Activated CD8-positive, alpha-beta memory T cell treated with anti-CD3 and anti-CD28 coated beads for 24 hours (primary cell): ENCODE results near the gene CYTH4.

Experiments used
- DNase-seq: peaks from one replicate; pipeline ENCODE4 v3.0.0-alpha.2; 2020

Gene CYTH4

GRCh38 chr22:37331856-37332536 lies 49.7 kb downstream of the CYTH4 start:
- no peak for DNase-seq

- no peak for DNase-seq
Measured at GRCh38 chr22:37333724-37334460, 51.6 kb downstream of the CYTH4 start.

- DNase-seq, result no peak
Measured at GRCh38 chr22:37334461-37334858, 52.2 kb downstream of the CYTH4 start.

- DNase-seq, result no peak
Measured at GRCh38 chr22:37334859-37335805, 52.8 kb downstream of the CYTH4 start.

GRCh38 chr22:37335806-37336199 lies 53.5 kb downstream of the CYTH4 start:
- DNase-seq, result no peak

- no peak for DNase-seq
Measured at GRCh38 chr22:37336579-37336978, 54.3 kb downstream of the CYTH4 start.

- no peak for DNase-seq
Measured at GRCh38 chr22:37337204-37337943, 55.1 kb downstream of the CYTH4 start.

- DNase-seq, result no peak
Measured at GRCh38 chr22:37338539-37339246, 56.4 kb downstream of the CYTH4 start.

GRCh38 chr22:37340331-37341262 lies 58.3 kb downstream of the CYTH4 start:
- no peak for DNase-seq

GRCh38 chr22:37342065-37342464 lies 59.8 kb downstream of the CYTH4 start:
- no peak for DNase-seq

- no peak for DNase-seq
Measured at GRCh38 chr22:37343348-37343747, 61.0 kb downstream of the CYTH4 start.

- DNase-seq, result no peak
Measured at GRCh38 chr22:37343863-37344734, 61.8 kb downstream of the CYTH4 start.

- no peak for DNase-seq
Measured at GRCh38 chr22:37344735-37345449, 62.6 kb downstream of the CYTH4 start.

- DNase-seq, result no peak
Measured at GRCh38 chr22:37345863-37346504, 63.7 kb downstream of the CYTH4 start.

- DNase-seq, result no peak
Measured at GRCh38 chr22:37346505-37346895, 64.2 kb downstream of the CYTH4 start.

- DNase-seq, result no peak
Measured at GRCh38 chr22:37349043-37349814, 66.9 kb downstream of the CYTH4 start.

- no peak for DNase-seq
Measured at GRCh38 chr22:37351232-37351631, 68.9 kb downstream of the CYTH4 start.

GRCh38 chr22:37352481-37352880 lies 70.2 kb downstream of the CYTH4 start:
- DNase-seq, result no peak
